SK-N-MC (cell line): ENCODE results near the gene UMAD1.

Source experiments
- EZH2 ChIP-seq: fragments of 200-600 bp; sonication (generic); IDR thresholded peaks from one replicate; pipeline ENCODE4 v1.6.1; 2017; ENCODE audit warnings: antibody characterized with exemption
- FOXP2 ChIP-seq: optimal IDR thresholded peaks from 2 replicates; pipeline ENCODE3; 2011; ENCODE audit warnings: mild to moderate bottlenecking, moderate library complexity; ENCODE audit not compliant: insufficient read depth; ENCODE audit errors: extremely low read length, control extremely low read depth
- POLR2AphosphoS5 ChIP-seq: IDR thresholded peaks from 2 replicates; pipeline ENCODE4 v1.6.1; 2012; ENCODE audit warnings: mild to moderate bottlenecking, low read depth, low read length, borderline replicate concordance

DNA sequence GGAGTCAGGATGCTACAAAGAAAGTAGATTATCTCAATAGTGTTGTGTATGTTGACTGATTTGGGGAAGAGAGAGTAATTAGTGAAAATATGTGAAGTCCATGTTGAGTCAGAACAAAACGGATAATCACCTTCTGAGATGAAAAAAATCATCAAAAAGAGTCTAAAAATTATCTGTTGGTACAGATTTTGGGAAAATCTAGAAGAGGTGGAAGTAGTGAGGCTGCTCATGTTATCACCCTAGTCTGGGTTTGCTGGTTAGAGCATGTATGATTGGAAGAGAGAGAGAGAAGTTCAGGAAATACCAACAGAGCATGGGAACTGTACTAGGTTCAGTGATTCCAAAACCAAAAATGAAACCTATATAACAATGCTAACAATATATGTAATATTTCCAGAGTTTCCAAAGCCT lies 65.6 kb downstream of the UMAD1 start:
- TF ChIP-seq EZH2 (no peak), POLR2AphosphoS5 (no peak), FOXP2 (no peak)
